ENCODE results near the gene KRT4.
"Not testable (repeated sequence)": the region's sequence is repeated elsewhere in the genome, so short reads cannot be mapped to it uniquely, and the experiment has no call there.

The KRT4 gene

DNA sequence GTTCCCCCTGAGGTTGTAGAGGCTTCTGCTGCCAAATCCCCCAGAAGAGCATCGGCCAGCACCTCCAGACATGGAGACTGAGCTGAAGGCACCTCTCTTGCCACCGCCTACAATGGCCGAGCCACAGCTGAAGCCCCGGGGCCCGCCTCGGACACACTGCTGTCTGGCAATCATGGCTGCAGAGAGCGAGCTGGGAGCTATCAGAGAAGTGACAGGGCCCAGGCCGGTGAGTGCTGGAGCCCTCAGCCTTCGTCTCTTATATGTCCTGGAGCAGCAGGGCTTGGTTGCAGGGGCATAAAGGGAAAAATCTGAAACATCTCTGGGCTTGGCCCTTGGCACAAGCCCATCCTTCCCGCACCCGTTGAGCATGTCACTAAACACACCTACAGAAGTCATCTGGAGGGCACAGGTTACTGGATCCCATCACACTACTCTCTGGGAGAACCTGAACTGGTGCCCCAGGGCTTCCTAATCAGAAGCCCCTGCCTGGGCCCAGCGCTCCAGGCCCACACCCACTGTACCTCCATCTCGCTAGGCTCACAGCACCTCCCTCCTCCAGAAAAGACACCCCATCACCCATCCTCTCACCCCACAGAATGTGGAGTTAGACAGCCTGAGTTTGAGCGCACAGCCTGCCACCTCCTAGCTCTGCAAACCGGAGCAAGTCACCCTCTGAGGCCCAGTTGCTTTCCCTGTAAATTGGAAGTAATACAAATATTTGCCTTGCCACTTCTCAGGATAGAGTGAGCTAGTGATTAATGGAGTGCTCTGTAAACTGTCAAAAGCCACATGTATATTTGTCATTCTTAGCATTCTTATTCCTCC lies at the start of gene KRT4:
Gene KRT4, minus strand, starts transcription at position 232 of the 825 bp plus-strand sequence. Its CDS starts 58 bp downstream, at position 174.
- DNase-seq, result no peak

DNA sequence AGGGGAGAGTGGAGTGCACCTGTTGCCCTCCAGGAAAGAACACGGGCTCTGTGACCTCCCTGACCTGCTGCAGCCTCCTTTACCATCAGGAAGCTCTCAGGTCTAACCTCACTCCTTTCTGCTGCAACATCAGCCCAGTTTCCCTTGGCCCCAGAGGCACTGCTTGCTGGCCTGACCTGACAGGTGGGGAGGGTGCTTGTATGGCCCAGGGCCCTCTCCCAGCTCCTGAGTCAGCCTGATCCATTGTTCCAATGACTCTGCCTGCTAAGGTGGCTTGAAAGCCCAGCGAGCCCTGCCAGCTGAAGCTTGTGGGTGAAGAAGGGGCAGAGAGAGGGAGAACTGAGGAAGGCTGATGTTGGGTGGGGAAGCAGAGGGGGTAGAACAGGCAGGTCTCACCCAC lies 48.1 kb upstream of the KRT4 start:
- no peak for DNase-seq

DNA sequence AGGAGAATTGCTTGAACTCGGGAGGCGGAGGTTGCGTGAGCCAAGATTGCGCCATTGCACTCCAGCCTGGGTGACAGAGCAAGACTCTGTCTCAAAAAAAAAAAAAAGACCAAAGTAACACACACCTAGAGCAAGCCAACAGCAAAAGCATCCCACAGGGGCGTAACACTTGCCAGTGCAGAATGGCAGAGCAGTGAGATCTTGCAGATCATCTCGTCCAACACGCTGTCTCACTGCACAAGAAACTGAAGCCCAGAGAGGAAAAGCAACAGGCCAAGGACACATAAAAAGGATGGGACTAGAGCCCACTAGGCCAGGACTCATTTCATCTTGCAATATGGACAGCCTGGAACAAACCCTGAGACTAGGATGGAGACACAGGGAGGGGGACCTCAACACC lies 47.6 kb upstream of the KRT4 start:
- no peak for DNase-seq

DNA sequence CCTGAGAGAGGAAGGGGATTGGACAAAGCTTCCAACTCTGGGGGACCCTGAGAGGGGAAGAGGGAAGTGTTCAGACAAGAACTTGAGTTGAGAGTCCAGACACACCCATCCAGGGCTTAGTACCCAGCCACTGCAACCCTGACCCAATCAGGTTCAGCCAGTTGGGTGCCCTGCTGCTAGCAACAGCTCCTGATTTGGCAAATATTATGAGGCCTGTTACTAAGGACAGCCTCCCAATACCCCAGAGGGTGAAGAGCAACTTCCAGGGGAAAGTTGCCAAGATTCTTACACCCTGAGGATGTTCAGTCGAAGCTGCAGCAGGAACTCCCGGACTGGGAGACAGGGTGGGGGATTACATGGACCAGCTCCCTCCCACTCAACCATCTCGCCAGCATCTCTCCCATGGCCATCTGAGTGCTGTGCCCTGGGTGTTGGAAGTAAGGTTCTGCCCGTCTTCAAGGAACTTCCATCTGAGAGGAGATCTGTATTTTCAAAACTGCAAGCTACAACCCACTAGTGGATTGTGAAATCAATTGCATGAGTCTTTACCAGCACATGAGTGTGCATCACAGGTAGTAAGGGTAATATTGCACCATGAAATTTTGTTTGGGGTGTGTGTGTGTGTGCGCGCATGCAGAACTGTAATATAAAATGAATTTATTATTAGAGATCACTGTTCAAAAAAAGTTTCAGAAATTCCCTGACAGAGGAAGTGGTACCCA lies 46.3 kb upstream of the KRT4 start:
- no peak for DNase-seq

DNA sequence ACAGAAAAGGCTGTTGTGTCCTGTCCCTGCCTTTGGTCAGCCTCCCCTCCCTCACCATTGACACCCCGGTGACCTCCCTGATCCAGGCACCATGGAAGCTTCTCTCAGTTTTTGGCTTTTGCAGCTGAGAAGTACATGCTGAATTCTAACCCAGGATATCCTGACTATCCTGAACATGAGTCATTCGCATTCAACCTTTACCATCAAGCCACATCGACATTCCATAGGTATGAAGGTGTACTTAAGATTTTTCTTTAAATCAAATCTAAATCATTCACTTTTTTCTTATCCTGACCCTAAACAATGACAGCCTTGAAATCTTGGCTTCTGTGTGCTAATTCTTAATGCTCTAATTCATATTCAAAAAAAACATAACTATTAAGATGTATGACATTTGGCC lies 43.6 kb upstream of the KRT4 start:
- DNase-seq, result no peak

DNA sequence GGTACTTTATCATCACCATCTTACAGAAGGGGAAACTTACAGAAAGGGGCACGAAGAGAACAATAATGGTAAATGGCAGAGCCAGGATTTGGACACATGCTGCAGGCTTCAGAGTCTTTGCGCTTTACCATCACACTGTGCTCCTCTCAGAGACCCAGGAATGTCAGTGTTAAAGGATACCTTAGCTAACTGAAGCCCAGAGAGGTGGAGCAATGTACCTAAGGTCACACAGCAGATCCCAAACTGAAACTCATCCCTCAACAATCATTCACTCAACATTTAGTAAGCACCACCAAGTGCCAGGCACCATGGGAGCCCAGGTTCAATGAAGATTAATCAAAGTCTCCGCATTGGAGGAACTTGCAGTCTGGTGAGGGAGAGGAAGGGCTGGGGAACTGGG lies 42.9 kb upstream of the KRT4 start:
- no peak for DNase-seq

DNA sequence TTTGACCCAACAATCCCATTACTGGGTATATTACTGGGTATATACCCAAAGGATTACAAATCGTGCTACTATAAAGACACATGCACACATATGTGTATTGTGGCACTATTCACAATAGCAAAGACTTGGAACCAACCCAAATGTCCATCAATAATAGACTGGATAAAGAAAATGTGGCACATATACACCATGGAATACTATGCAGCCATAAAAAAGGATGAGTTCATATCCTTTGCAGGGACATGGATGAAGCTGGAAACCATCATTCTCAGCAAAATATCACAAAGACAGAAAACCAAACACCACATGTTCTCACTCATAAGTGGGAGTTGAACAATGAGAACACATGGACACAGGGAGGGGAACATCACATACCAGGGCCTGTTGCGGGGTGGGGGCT lies 42.2 kb upstream of the KRT4 start:
- not testable (repeated sequence) for DNase-seq

DNA sequence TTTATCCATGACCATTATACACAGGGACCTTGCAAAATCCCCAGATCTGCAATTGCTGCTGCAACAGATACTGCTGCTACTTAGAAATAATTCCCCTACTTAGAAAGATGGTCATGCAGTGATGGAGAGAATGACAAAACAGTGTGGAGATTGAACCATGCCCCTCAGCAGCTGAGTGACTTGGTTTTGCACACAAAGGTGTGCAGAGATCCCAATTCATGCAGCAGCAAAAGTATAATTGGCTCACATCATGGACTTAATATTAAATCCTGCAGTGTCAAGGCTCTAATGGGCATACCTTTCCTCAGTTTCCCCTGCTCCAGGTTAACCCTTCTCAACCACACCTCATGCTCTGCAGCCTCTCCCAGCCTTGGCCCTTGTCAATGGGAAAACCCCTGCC lies 37.9 kb upstream of the KRT4 start:
- no peak for DNase-seq

DNA sequence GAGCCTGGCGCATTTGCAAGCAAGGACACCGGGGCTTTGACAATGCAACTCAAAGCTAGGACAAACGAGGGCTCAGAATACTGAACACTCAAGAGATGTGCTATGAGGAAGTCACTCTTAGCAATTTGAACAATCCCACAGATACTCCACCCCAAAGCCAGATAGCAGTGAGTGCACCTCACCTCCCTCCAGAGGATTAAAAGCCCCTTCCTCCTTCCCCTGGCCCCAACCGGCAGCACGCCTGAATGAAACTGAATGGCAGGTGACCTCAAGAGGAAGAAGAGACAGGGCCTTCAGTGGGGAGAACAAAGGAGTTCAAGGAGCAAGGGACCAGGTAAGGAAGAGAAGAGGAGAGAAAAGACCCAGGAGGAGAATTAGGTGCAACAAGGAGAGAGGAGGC lies 36.8 kb upstream of the KRT4 start:
- DNase-seq, result no peak

DNA sequence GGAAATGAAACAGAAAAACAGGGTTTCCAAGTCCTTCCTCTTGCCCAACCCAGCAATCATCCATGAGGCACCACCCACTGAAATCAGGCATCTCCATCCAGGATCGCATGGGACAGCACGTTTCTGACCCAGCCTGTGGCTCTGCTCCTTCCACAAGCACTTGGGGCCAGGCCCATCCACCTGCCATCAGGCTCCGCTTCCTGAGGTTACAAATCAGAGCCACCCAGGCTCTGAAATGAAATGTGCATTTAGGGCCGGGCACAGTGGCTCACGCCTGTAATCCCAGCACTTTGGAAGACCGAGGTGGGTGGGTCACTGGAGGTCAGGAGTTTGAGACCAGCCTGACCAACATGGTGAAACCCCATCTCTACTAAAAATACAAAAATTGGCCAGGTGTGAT lies 35.6 kb upstream of the KRT4 start:
- DNase-seq, result no peak

DNA sequence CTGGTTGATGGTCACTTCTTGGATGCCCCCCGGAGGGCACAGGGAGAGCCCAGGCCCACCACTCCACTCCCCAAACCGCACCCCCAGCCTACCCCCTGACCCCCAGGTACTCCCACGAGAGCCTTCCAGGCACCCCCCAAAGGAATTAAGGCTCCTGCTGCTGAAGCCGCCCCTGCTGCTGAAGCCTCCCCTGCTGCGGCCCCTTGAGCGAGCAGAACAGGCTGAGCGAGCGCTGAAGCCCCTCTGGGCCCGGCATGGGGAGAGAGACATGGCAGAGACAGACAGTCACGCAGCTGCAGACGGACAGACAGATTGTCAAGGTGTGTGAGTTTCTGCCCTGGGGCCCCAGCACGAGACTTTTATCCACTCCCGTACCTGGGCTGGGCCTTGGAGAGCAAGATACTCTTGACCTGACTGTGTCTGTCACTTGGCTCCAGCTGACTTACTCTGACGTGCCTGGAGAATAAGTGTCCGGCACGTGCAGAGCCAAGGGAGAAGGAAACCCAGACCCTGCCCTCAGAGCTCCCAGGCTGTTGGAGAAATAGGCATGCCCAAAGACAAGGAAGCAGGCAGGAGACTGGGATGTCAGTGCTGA lies 34.8 kb upstream of the KRT4 start, which contains the start of gene KRT78:
Gene KRT78, minus strand, starts transcription at position 334 of the 595 bp plus-strand sequence. Its CDS starts 64 bp downstream, at position 270.
- DNase-seq, result no peak

DNA sequence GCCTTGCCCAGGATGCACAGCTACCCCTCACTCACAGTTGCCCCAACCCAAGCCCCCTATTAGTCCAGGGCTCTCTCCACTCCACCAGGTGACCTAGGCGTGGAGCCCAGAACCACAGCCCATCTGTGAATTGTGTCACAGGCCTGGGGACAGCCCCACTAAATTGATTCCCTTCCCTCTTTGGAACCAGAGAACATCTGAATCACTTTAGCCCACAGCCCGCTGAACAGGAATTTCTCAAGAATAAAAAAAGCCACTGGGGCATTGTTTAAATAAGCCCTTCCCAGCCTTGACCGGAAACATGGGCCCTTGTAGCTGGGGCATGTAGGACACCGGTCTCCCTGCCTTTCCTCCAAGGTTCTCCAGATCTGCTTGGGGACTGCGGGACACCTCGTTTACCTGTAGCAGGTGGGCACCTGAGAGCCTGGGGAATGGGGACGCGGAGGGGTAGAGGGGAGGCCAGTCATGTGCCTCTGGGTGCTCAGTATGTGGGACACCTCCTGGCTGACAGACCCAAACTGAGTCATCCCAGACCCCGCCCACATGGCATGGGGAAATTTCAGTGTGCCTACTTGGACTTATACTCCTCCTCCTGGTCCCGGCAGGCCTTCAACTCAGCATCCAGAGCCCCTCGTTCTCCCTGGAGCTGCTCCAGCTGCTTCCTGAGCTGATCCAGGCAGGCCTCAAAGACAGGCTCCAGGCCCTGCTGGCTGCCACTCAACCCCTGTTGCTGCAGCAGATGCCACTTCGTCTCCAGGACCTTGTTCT lies 33.6 kb upstream of the KRT4 start:
- peak; percentile 27 for DNase-seq

DNA sequence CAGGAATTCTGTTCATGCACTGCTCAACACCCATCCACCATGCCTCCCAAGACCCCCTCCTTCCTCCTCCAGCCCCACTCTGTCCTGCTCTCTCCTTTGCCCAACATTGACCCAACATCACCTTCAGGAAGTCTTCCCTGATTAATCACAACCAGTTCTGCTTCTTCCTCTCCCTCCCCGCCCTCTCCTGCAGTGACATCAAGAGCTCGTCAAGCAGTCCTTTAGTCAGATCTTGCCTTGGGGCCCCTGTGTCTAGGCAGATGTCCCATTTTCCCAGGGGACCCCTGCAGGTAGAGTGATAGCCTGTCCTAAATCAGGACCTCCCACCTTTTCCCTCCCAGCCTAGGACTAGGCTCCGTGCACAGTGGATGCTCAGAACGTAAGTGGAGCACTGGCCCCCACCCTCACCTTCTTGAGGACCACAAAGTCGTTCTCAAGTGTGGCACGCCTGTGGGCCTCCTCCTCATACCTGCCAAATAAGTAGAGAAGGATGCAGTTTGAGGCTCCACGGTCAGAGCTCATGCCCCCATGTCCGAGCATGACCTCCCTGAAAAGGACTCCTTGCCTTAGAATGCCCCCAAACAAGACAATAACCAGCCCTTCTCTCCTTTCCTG lies 32.5 kb upstream of the KRT4 start:
- no peak for DNase-seq

DNA sequence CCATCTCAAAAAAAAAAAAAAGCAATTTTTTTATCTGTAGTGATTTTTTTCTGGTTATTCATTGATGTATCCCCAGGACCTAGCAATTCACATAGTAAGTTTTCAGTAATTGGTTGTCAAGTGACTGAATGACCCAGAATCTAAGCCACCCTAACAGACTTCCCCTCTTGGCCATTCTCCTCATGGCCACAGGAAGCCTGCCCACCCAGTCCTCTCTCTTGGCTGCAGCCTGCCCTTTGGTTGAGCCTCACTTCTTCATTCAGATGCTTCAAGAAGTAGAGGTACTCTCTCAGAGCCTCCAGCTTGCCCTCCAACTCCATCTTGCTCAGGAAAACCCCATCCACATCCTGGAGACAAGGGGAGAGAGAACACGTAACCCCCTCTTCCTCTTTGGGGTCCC lies 32.0 kb upstream of the KRT4 start:
- DNase-seq, result no peak

DNA sequence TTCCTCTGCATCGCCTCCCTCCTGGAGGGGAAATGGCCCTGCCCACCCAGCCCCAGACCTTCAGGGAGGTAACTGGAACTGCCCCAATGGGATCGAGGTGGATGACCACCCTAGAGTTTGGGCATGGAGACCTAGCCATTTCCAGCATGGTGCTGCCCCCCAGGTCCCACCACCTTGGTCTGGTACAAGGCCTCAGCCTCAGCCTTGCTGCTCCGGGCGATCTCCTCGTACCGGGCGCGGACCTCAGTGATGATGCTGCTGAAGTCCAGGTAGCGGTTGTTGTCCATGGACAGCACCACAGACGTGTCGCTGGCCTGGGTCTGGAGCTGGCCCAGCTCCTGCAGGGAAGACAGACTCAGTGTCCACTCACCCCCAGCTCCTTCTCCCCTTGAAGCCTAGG lies 30.5 kb upstream of the KRT4 start:
- no peak for DNase-seq

DNA sequence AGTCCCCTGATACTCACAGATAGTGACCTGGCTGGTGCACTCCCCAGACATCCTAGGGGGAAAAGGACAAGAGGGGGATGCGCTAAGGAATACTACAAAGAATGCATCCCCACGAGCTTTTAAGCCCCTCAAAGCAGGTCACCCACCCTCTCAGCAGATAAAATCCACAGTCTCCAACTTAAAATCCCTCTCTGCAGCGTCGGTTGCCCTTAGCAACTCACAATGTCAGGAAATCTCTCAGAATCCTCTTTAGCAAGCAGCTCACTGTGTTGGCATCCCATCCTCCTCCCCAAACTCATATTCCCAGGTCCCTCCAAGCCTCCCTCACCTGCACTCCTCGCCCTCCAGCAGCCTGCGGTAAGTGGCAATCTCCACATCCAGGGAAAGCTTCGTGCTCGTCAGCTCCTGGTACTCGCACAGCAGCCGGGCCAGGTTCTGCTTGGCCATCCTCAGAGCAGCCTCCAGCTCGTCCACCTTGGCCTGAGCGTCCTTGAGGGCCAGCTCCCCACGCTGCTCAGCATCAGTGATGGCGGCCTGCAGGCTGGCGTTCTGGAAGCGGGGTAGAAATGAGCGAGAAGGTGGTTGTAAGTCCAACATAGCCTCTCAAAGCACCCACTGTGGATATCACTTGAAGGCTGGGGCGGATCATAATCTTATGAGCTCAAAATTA lies 25.7 kb upstream of the KRT4 start:
- DNase-seq, result no peak

DNA sequence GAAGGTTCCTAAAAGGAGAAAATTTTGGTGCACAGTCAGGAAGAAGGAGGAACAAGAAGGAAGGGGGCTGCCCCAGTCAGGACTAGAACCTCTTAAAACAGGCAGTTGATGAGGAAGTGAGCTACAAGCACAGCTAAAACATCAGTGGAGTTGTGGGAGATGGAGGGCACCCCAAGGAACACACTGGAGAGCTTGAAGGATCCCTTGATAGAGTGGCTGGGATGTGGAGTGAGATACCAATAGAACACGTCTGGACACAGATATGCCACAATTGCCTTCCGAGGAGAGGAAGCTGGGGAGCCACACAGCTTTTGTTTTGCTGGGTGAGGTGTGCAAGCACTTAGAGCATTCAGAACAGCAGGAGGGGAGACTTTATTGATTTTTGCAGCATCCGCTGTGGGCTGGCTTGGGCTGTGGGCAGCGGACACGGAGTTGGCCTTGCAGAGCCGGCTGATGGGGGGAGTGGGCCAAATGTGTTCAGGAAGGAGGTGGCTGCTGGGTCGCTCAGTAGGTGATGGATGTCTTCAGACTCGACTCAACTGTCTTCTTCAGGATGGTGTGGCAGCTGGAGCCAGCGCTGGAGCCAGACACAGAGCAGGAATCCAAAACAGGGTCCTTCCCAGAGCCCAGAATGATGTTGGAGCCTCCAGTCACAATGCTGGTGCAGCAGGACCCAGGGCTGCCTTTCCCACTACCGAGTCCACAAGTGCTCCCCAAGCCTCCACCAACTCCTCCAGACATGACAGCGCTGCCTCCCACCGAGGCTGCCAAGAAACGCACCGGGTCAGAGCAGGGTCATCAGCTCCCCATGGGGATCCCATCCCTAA lies 24.9 kb upstream of the KRT4 start:
- no peak for DNase-seq

DNA sequence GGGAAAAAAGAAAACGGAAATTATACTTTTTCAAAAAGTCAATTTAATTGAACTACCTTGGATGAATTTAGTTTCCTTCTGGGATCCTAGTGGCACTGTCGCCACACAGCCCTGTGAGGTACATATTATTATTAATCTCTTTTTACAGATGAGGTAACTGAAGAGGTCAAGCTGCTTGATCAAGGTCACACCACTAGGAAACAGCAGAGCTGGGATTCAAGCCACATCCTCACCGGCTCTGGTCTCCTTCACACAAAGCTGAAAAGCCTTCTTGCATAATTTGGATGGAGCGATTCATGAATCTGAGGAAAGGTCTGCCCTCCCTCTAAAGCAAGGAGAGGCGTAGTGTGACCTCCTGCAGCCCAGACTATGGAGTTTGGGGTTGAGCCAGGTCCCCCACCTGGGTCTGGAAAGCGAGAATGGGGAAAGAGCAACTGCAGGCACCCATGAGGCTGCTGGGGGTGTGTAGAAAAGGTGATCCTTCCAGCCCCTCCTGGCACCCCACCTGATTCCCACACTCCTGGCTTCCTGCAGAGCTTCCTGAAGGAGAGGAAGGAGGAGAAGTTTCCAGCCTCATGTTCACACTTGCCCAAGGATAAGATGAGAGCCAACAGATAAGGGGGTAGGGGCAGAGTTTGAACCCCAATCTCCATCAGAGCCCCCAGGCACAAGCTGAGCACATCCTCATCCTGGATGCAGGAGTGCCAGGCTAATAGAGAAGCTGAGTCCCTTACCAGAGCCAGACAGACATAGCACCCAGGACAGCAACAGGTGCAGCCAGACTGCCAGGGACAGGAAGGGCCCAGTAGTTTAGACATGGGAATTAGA lies 24.1 kb upstream of the KRT4 start:
- DNase-seq, result no peak

DNA sequence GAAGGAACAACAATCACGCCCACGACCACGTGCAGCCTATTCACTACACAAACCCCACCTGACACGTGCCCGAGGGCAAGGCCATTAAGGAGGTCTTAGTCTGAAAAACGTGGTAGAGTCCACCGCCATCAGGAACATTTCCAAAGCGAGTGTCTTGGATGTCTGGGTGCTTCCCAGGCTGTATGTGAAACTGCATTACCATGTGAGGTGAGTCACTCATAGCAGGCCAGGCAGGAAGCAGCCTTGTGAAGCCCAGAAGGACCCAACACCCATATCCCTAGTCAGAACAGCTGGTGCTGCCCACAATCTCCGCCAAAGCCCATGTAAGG lies 23.5 kb upstream of the KRT4 start:
- DNase-seq, result no peak

Data from activated CD4-positive, alpha-beta T cell treated with anti-CD3 and anti-CD28 coated beads for 48 hours (primary cell).